Adrenal gland (tissue), 12 donors: Measurements from ENCODE around the gene ZDHHC20. TPM values are rescaled to one million over a fixed set of nuclear protein-coding genes. Genes with fewer than 3 reads are reported as not detected.

Experiments used
- DNase-seq, 7 donors: peaks; one replicate each; pipeline ENCODE4 v3.0.0-alpha.2; 2019 to 2020
- H3K27ac ChIP-seq, 5 donors: fragments of 200-600 bp; sonication (generic) in 4 of 5; 1 replicate in 3 of 5; 2 replicates in 2 of 5; pipeline versions ENCODE4 v1.5.1 to v1.8.0; 2016 to 2020; ENCODE audit warnings: mild to moderate bottlenecking in 1 of 5
- H3K27me3 ChIP-seq: fragments of 200-600 bp; 2 replicates; pipeline ENCODE4 v1.8.0; 2021
- H3K36me3 ChIP-seq, 2 donors: fragments of 200-600 bp; replicated peaks in 1 of 2; 1 replicate in 1 of 2; 2 replicates in 1 of 2; pipeline versions ENCODE4 v1.5.1 to v1.8.0; 2018 to 2022
- H3K4me1 ChIP-seq, 2 donors: fragments of 200-600 bp; replicated peaks in 1 of 2; 1 replicate in 1 of 2; 2 replicates in 1 of 2; pipeline versions ENCODE4 v1.5.1 to v1.8.0; 2018 to 2021
- H3K4me3 ChIP-seq, 4 donors: fragments of 200-600 bp; sonication (generic) in 3 of 4; one replicate each; pipeline ENCODE4 v1.5.1; 2016 to 2018
- H3K9me3 ChIP-seq, 3 donors: fragments of 200-600 bp; sonication (generic) in 1 of 3; replicated peaks in 1 of 3; 1 replicate in 2 of 3; 2 replicates in 1 of 3; pipeline versions ENCODE4 v1.5.1 to v1.8.0; 2016 to 2021
- CTCF ChIP-seq, 6 experiments: fragments of 450-650 bp in 4 of 6; fragments of 200-600 bp in 2 of 6; sonication (generic) in 1 of 6; IDR thresholded peaks; 1 replicate in 5 of 6; 2 replicates in 1 of 6; pipeline versions ENCODE4 v1.5.1 to v1.8.0; 2016 to 2021; ENCODE audit warnings: antibody characterized with exemption in 6 of 6, mild to moderate bottlenecking in 2 of 6, moderate library complexity in 1 of 6
- POLR2A ChIP-seq, 2 donors: fragments of 450-650 bp; IDR thresholded peaks; one replicate each; pipeline ENCODE4 v1.6.1; 2017; ENCODE audit warnings: antibody characterized with exemption in 2 of 2, mild to moderate bottlenecking in 2 of 2, moderate library complexity in 1 of 2
- WGBS, 4 donors: extraction: QIAGEN DNeasy Blood & Tissue Kit in 2 of 4; methylation state at CpG; one replicate each; pipeline versions ENCODE4 v1.1.5 to v1.1.7; 2013 to 2017; 5-methylcytosine and 5-hydroxymethylcytosine counted together
- intact Hi-C, 2 donors: fragments of 100-400 bp; cut with DNase I; formaldehyde crosslinking; loops; one replicate each; pipeline versions ENCODE4 v1.14.1 to v1.15.0; 2022 to 2023
- polyA plus RNA-seq, 3 donors: library from polyadenylated mRNA; stranded (reverse); fragments of 200-250 nt in 2 of 3; fragments of 350-450 nt in 1 of 3; fragmentation: Illumina TruSeq in 1 of 3; extraction: RNeasy Lipid Tissue Mini Kit (QIAGEN cat#74804) in 1 of 3; gene quantifications; one replicate each; pipeline ENCODE4 v1.2.3, GENCODE V29; 2013 to 2014
- total RNA-seq, 9 donors: library from RNA; depleted of rRNA in 4 of 9; stranded (reverse); fragments of >200 nt in 4 of 9; fragments of 120-200 nt in 1 of 9; fragmentation: NEBNext Ultra II Directional in 1 of 9; extraction: Animal tissue kit (Norgen Biotek cat#: 25700) in 1 of 9; gene quantifications; one replicate each; pipeline versions ENCODE4 v1.1.0 to v1.2.4, GENCODE V29; 2013 to 2023
- donor health status: healthy with polysubstance abuse.
- donor health status: Bipolar disorder and iron deficiency.
- donor health status: DM: yes; HTN: yes; CAD: no.
- donor health status: DM: no; HTN: no; CAD: no.
- donor health status: DM: no; HTN: no; CAD: no.
- donor health status: DM: yes; HTN: yes; CAD: no.

The ZDHHC20 gene
- total and polyA plus RNA-seq, 12 donors = 7.0 to 93.0 (median 41.2) TPM

- no peaks in the 10 kb centered on the region for H3K27me3 ChIP-seq
- no peak overlapping the region for H3K27ac ChIP-seq
- TF ChIP-seq CTCF (IDR thresholded peaks at IDR 0.05) (no peak), POLR2A (IDR thresholded peaks at IDR 0.05) (no peak)
- no peaks in the 10 kb centered on the region for H3K36me3 ChIP-seq
- no peaks in the 10 kb centered on the region for H3K4me1 ChIP-seq
- DNase-seq = no peak
- intact Hi-C loops = no loop called here
- WGBS, 4 donors = 63 to 68% (median 66%) methylated on average over 9 of the region's 9 CpGs
- H3K4me3 ChIP-seq = no peak overlapping the region
- peaks cover 0 to 2% (median 0%) of the 10 kb centered on the region in 3 donors for H3K9me3 ChIP-seq
Observed at GRCh38 chr13:21465710-21466160, 6.6 kb upstream of the ZDHHC20 start.

- Histone ChIP-seq H3K27ac (no peak overlapping the region), H3K4me1 (peaks cover 0 to under 1% of the 10 kb centered on the region in 2 donors), H3K27me3 (no peaks in the 10 kb centered on the region), H3K4me3 (no peak overlapping the region), H3K36me3 (no peaks in the 10 kb centered on the region), H3K9me3 (no peaks in the 10 kb centered on the region)
- DNase-seq = no peak
- TF ChIP-seq CTCF (IDR thresholded peaks at IDR 0.05) (no peak), POLR2A (IDR thresholded peaks at IDR 0.05) (no peak)
- intact Hi-C loops = no loop called here
Observed at GRCh38 chr13:21463424-21463823, 4.3 kb upstream of the ZDHHC20 start.

GRCh38 chr13:21461131-21461530 is 2.0 kb upstream of the ZDHHC20 start:
- Histone ChIP-seq H3K27me3 (no peaks in the 10 kb centered on the region), H3K9me3 (no peaks in the 10 kb centered on the region), H3K27ac (no peak overlapping the region), H3K4me3 (no peak overlapping the region), H3K4me1 (peaks cover 0 to 18% of the 10 kb centered on the region in 2 donors), H3K36me3 (no peaks in the 10 kb centered on the region)
- no peak for DNase-seq
- WGBS, 4 donors = 80 to 95% (median 84%) methylated on average over 3 of the region's 3 CpGs
- intact Hi-C loops = no loop called here
- no peak for TF ChIP-seq POLR2A (IDR thresholded peaks at IDR 0.05)
- no peak for TF ChIP-seq CTCF (IDR thresholded peaks at IDR 0.05)

- H3K27ac ChIP-seq = peak overlapping the region in 4 of 5 donors; percentile 86 to 93 (median 92)
- no peak for TF ChIP-seq CTCF (IDR thresholded peaks at IDR 0.05)
- no peak for TF ChIP-seq POLR2A (IDR thresholded peaks at IDR 0.05)
- intact Hi-C loops = no loop called here
- peak; percentile 26 to 74 (median 54) for DNase-seq
- H3K4me1 ChIP-seq = peaks cover 0 to 18% of the 10 kb centered on the region in 2 donors
- H3K4me3 ChIP-seq = peak overlapping the region; percentile 19 to 98 (median 61)
- 0% methylated on average over 16 of the region's 16 CpGs for WGBS, 4 donors
- no peaks in the 10 kb centered on the region for H3K9me3 ChIP-seq
- H3K36me3 ChIP-seq = no peaks in the 10 kb centered on the region
- H3K27me3 ChIP-seq = no peaks in the 10 kb centered on the region
Observed at GRCh38 chr13:21458451-21458812, 671 bp downstream of the ZDHHC20 start.
